ENCODE measurements around the gene CDC14B. TPM values are rescaled to one million over a fixed set of nuclear protein-coding genes. Genes with fewer than 3 reads are reported as not detected.

CDC14B gene
- total RNA-seq, 4 donors from 2014 or later, result 4.9 to 11.2 (median 8.9) TPM

- no peak overlapping the region for H3K27ac ChIP-seq
- 93% methylated on average over 7 of the region's 7 CpGs for WGBS
- H3K4me3 ChIP-seq, result no peak overlapping the region
- no peak for TF ChIP-seq POLR2A (IDR thresholded peaks at IDR 0.05)
- H3K36me3 ChIP-seq, result peaks cover 6% of the 10 kb centered on the region
- H3K4me1 ChIP-seq, result no peaks in the 10 kb centered on the region
- DNase-seq (ENCODE audit: low spot score in 2 of 2), result no peak
- H3K9me3 ChIP-seq, result no peaks in the 10 kb centered on the region
- no peaks in the 10 kb centered on the region for H3K27me3 ChIP-seq
Measured at GRCh38 chr9:96524045-96524444, 95.6 kb downstream of the CDC14B start.

- Histone ChIP-seq H3K4me1 (no peaks in the 10 kb centered on the region), H3K4me3 (no peak overlapping the region), H3K36me3 (peaks cover 6% of the 10 kb centered on the region), H3K27ac (no peak overlapping the region), H3K9me3 (no peaks in the 10 kb centered on the region), H3K27me3 (no peaks in the 10 kb centered on the region)
- TF ChIP-seq EP300 (IDR thresholded peaks at IDR 0.05) (no peak), POLR2AphosphoS5 (IDR thresholded peaks at IDR 0.05) (no peak), POLR2A (IDR thresholded peaks at IDR 0.05) (no peak), CTCF (IDR thresholded peaks at IDR 0.05) (no peak)
- 93% methylated on average over 7 of the region's 7 CpGs for WGBS
- DNase-seq (ENCODE audit: low spot score in 2 of 2), result no peak
Measured at GRCh38 chr9:96523374-96523773, 96.3 kb downstream of the CDC14B start.

GRCh38 chr9:96522366-96522765, 97.3 kb downstream of the CDC14B start:
- no peak for TF ChIP-seq POLR2A (IDR thresholded peaks at IDR 0.05)
- TF ChIP-seq POLR2AphosphoS5 (IDR thresholded peaks at IDR 0.05), result no peak
- TF ChIP-seq CTCF (IDR thresholded peaks at IDR 0.05), result no peak
- TF ChIP-seq EP300 (IDR thresholded peaks at IDR 0.05), result no peak
- no peak for DNase-seq (ENCODE audit: low spot score in 2 of 2)
- Histone ChIP-seq H3K4me3 (no peak overlapping the region), H3K27me3 (no peaks in the 10 kb centered on the region), H3K27ac (no peak overlapping the region), H3K4me1 (no peaks in the 10 kb centered on the region), H3K36me3 (peaks cover 6% of the 10 kb centered on the region), H3K9me3 (no peaks in the 10 kb centered on the region)
- 92% methylated on average over 4 of the region's 4 CpGs for WGBS

- no peak for TF ChIP-seq EP300 (IDR thresholded peaks at IDR 0.05)
- no peak for TF ChIP-seq POLR2AphosphoS5 (IDR thresholded peaks at IDR 0.05)
- no peak for TF ChIP-seq CTCF (IDR thresholded peaks at IDR 0.05)
- TF ChIP-seq POLR2A (IDR thresholded peaks at IDR 0.05), result no peak
- Histone ChIP-seq H3K27me3 (no peaks in the 10 kb centered on the region), H3K36me3 (peaks cover 6% of the 10 kb centered on the region), H3K27ac (peak overlapping the region; percentile 18), H3K4me1 (peaks cover 13% of the 10 kb centered on the region), H3K4me3 (no peak overlapping the region), H3K9me3 (no peaks in the 10 kb centered on the region)
- no peak for DNase-seq (ENCODE audit: low spot score in 2 of 2)
- 54% methylated on average over 2 of the region's 2 CpGs for WGBS
Measured at GRCh38 chr9:96519787-96520186, 99.9 kb downstream of the CDC14B start.

GRCh38 chr9:96519095-96519494, 100.5 kb downstream of the CDC14B start:
- DNase-seq (ENCODE audit: low spot score in 2 of 2), result no peak

More at GRCh38 chr9:96519095-96519494, 100.5 kb downstream of the CDC14B start:
- Histone ChIP-seq H3K9me3 (no peaks in the 10 kb centered on the region), H3K4me3 (no peak overlapping the region), H3K36me3 (peaks cover 6% of the 10 kb centered on the region), H3K27ac (no peak overlapping the region), H3K4me1 (peaks cover 15% of the 10 kb centered on the region), H3K27me3 (no peaks in the 10 kb centered on the region)
- WGBS, result 92% methylated on average over 7 of the region's 7 CpGs
- no peak for TF ChIP-seq POLR2A (IDR thresholded peaks at IDR 0.05)
- TF ChIP-seq POLR2AphosphoS5 (IDR thresholded peaks at IDR 0.05), result no peak
- no peak for TF ChIP-seq CTCF (IDR thresholded peaks at IDR 0.05)
- TF ChIP-seq EP300 (IDR thresholded peaks at IDR 0.05), result no peak
